HCT116 (cell line): Measurements from ENCODE around the gene TMEM40. TPM values are rescaled to one million over a fixed set of nuclear protein-coding genes. Genes with fewer than 3 reads are reported as not detected.

Experiments used
- ATAC-seq: fragments of 200-7000 bp; cut with Tn5 transposase; 2 replicates; pipeline ENCODE4 v1.9.1; 2020; ENCODE audit warnings: mild to moderate bottlenecking, moderate library complexity
- BruUV-seq: library from RNA; stranded (reverse); fragments of 400-500 nt; replicated peaks from 2 replicates; lab custom pipeline; 2021; lab: Mats Ljungman, UMichigan
- CTCF ChIA-PET: fragments of 300-600 bp; sonication (Branson Sonifier 250); formaldehyde crosslinking; loops from one replicate; lab custom pipeline; 2021; ENCODE audit warnings: antibody characterized with exemption; lab: Charles Lee
- POLR2A ChIA-PET: fragments of 300-600, 350-600 bp; sonication (Branson Sonifier 250); formaldehyde crosslinking; loops from one replicate; lab custom pipeline; 2021; ENCODE audit warnings: antibody characterized with exemption; lab: Charles Lee
- RAD21 ChIA-PET, 2 experiments: fragments of 300-600 bp; sonication (Branson Sonifier 250); formaldehyde crosslinking; loops; one replicate each; lab custom pipeline; 2023; ENCODE audit warnings: low total read pairs in 2 of 2; ENCODE audit not compliant: uncharacterized antibody in 2 of 2, unreplicated experiment in 2 of 2, low non-redundant PET in 1 of 2; lab: Charles Lee
- DNase-seq: peaks from one replicate; pipeline ENCODE4 v3.0.0-alpha.2; 2010; ENCODE audit warnings: low read depth, low spot score
- H2AFZ ChIP-seq: fragments of 200-600 bp; shearing (Covaris generic), sonication (generic); 2 replicates; pipeline ENCODE4 v1.6.1; 2017; ENCODE audit warnings: low read depth, mixed run types, mixed read lengths, antibody characterized with exemption, low read length; ENCODE audit not compliant: poor library complexity, severe bottlenecking
- H3K27ac ChIP-seq: 2 replicates; pipeline ENCODE4 v1.5.1; 2012; ENCODE audit warnings: low read depth, low read length
- H3K27me3 ChIP-seq: fragments of 200-600 bp; sonication (generic); 2 replicates; pipeline ENCODE4 v1.6.1; 2016; ENCODE audit warnings: mixed run types, low read length, mixed read lengths; ENCODE audit not compliant: insufficient read depth
- H3K36me3 ChIP-seq, 2 experiments: fragments of 200-500 bp in 1 of 2; fragments of 200-600 bp in 1 of 2; sonication (Bioruptor generic) in 1 of 2; sonication (generic) in 1 of 2; 2 replicates each; pipeline versions ENCODE4 v1.5.1 to v1.6.1; 2014 to 2016; ENCODE audit warnings: low read length in 2 of 2, inconsistent platforms in 1 of 2, mixed read lengths in 1 of 2, mixed run types in 1 of 2; ENCODE audit not compliant: insufficient read depth in 2 of 2, control insufficient read depth in 1 of 2
- H3K4me1 ChIP-seq, 2 experiments: fragments of 200-600 bp in 1 of 2; sonication (generic) in 1 of 2; 2 replicates each; pipeline versions ENCODE4 v1.5.1 to v1.6.1; 2012 to 2017; ENCODE audit warnings: low read length in 2 of 2, inconsistent platforms in 1 of 2, mild to moderate bottlenecking in 1 of 2, mixed read lengths in 1 of 2, mixed run types in 1 of 2, moderate library complexity in 1 of 2; ENCODE audit not compliant: insufficient read depth in 2 of 2, control insufficient read depth in 1 of 2
- H3K4me2 ChIP-seq: fragments of 200-600 bp; sonication (generic); 2 replicates; pipeline ENCODE4 v1.6.1; 2017; ENCODE audit warnings: mixed run types, low read length, mixed read lengths
- H3K4me3 ChIP-seq, 2 experiments: fragments of 200-600 bp in 1 of 2; sonication (generic) in 1 of 2; replicated peaks in 1 of 2; 2 replicates each; pipeline ENCODE4 v1.5.1; 2011 to 2016; ENCODE audit warnings: low read length in 2 of 2, control low read depth in 1 of 2, low read depth in 1 of 2, mild to moderate bottlenecking in 1 of 2, mixed read lengths in 1 of 2, mixed run types in 1 of 2
- H3K79me2 ChIP-seq: fragments of 200-600 bp; sonication (generic); 2 replicates; pipeline ENCODE4 v1.6.1; 2017; ENCODE audit warnings: mild to moderate bottlenecking, mixed run types, low read length, moderate library complexity, mixed read lengths; ENCODE audit not compliant: insufficient read depth
- H3K9ac ChIP-seq: fragments of 200-600 bp; sonication (generic); 2 replicates; pipeline ENCODE4 v1.6.1; 2016; ENCODE audit warnings: low read length, mixed read lengths
- H3K9me2 ChIP-seq: fragments of 200-600 bp; sonication (generic), shearing (Covaris generic); 2 replicates; pipeline ENCODE4 v1.6.1; 2017; ENCODE audit warnings: mixed run types, mild to moderate bottlenecking, moderate library complexity; ENCODE audit not compliant: insufficient read depth
- H3K9me3 ChIP-seq, 2 experiments: fragments of 200-500 bp in 1 of 2; fragments of 200-600 bp in 1 of 2; sonication (Bioruptor generic) in 1 of 2; sonication (generic) in 1 of 2; 2 replicates each; pipeline ENCODE4 v1.6.1; 2014 to 2017; ENCODE audit warnings: low read length in 2 of 2, mixed read lengths in 2 of 2, inconsistent platforms in 1 of 2, low read depth in 1 of 2, mild to moderate bottlenecking in 1 of 2, mixed run types in 1 of 2, moderate library complexity in 1 of 2; ENCODE audit not compliant: control insufficient read depth in 1 of 2, insufficient read depth in 1 of 2
- H4K20me1 ChIP-seq: fragments of 200-600 bp; sonication (generic), shearing (Covaris generic); 2 replicates; pipeline ENCODE4 v1.6.1; 2017; ENCODE audit warnings: mixed run types, mild to moderate bottlenecking, moderate library complexity; ENCODE audit not compliant: insufficient read depth
- CBX3 ChIP-seq: IDR thresholded peaks from 2 replicates; pipeline ENCODE4 v1.6.1; 2012; ENCODE audit warnings: low read depth
- EZH2 ChIP-seq: fragments of 200-600 bp; sonication (generic); IDR thresholded peaks from 2 replicates; pipeline ENCODE4 v1.6.1; 2017; ENCODE audit warnings: antibody characterized with exemption, mixed run types
- EZH2phosphoT487 ChIP-seq: fragments of 200-600 bp; IDR thresholded peaks from 2 replicates; pipeline ENCODE4 v1.6.1; 2018; ENCODE audit warnings: antibody characterized with exemption, borderline replicate concordance
- POLR2A ChIP-seq: IDR thresholded peaks from 2 replicates; pipeline ENCODE4 v1.7.0; 2011; ENCODE audit warnings: borderline replicate concordance; ENCODE audit not compliant: insufficient read depth, insufficient read length; ENCODE audit errors: extremely low read depth
- POLR2AphosphoS5 ChIP-seq: IDR thresholded peaks from 2 replicates; pipeline ENCODE4 v1.6.1; 2011; ENCODE audit warnings: mild to moderate bottlenecking, low read depth, low read length, moderate library complexity
- SP1 ChIP-seq: IDR thresholded peaks from 2 replicates; pipeline ENCODE4 v1.6.1; 2012; ENCODE audit warnings: low read depth
- SRF ChIP-seq: IDR thresholded peaks from 2 replicates; pipeline ENCODE4 v1.6.1; 2012; ENCODE audit warnings: low read depth
- TCF7L2 ChIP-seq: IDR thresholded peaks from 2 replicates; pipeline ENCODE4 v1.7.0; 2011; ENCODE audit warnings: borderline replicate concordance, inconsistent platforms; ENCODE audit not compliant: insufficient read depth, insufficient read length; ENCODE audit errors: extremely low read depth
- YY1 ChIP-seq: IDR thresholded peaks from 2 replicates; pipeline ENCODE4 v1.6.1; 2011; ENCODE audit warnings: low read length, low read depth, moderate library complexity, mild to moderate bottlenecking; ENCODE audit not compliant: insufficient replicate concordance; ENCODE audit errors: extremely low read depth
- ZNF274 ChIP-seq: fragments of 200-500 bp; sonication (Bioruptor generic); IDR thresholded peaks from 2 replicates; pipeline ENCODE4 v1.6.1; 2014; ENCODE audit warnings: mild to moderate bottlenecking, low read depth, low read length, inconsistent platforms
- intact Hi-C: fragments of 100-400 bp; cut with micrococcal nuclease; formaldehyde crosslinking; loops from 2 replicates; pipeline ENCODE4 v1.10.0; 2022
- total RNA-seq: library from RNA; stranded (reverse); gene quantifications from one replicate; pipeline ENCODE4 v1.2.1, GENCODE V29; 2021; ENCODE audit not compliant: unreplicated experiment
- TF ChIP-seq, protein P1 (sequence below): IDR thresholded peaks from 2 replicates; pipeline ENCODE4 v1.6.1; 2012
- TF ChIP-seq, protein P2 (sequence below): IDR thresholded peaks from 2 replicates; pipeline ENCODE4 v1.6.1; 2012
- TF ChIP-seq, protein P3 (sequence below), 3 experiments: fragments of 200-600 bp in 1 of 3; sonication (generic) in 1 of 3; IDR thresholded peaks in 2 of 3; conservative IDR thresholded peaks in 1 of 3; 2 replicates each; pipeline ENCODE4 v1.5.1; 2012 to 2017; ENCODE audit warnings: low read depth in 2 of 3, low read length in 2 of 3, antibody characterized with exemption in 1 of 3, borderline replicate concordance in 1 of 3, control low read depth in 1 of 3, mild to moderate bottlenecking in 1 of 3, mixed read lengths in 1 of 3, mixed run types in 1 of 3, moderate library complexity in 1 of 3; ENCODE audit not compliant: insufficient read depth in 1 of 3
- TF ChIP-seq, protein P4 (sequence below): IDR thresholded peaks from 2 replicates; pipeline ENCODE4 v1.6.1; 2012; ENCODE audit warnings: low read depth

Gene TMEM40
- total RNA-seq, 1 experiment from 2014 or later, result 12.3 TPM

DNA sequence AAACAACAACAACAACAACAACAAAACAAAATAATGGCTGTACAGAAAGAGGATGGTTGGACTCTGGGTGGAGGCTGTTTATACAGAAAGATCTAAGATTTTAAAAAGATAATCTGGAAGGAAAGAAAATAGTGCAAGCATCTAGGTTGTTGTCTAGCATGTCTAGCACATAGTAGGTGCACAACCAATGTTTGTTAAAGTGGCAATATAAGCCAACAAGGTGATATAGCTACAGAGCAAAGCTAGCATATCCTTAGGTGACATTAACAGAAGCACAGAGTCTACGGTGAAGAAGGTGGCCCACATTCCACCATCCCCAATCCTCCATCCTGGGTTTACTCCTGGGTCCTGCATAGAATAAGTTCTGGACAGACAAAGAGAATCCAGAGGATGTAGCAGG, 4.7 kb downstream of the TMEM40 start:
- ATAC-seq (no peak), DNase-seq (no peak)
- H3K27me3 ChIP-seq, result no peaks in the 10 kb centered on the region
- H3K4me1 ChIP-seq, result peaks cover 32 to 73% of the 10 kb centered on the region in 2 experiments
- H3K4me2 ChIP-seq, result no peak overlapping the region
- ChIA-PET POLR2A (no interaction called here), CTCF (no interaction called here), RAD21 (no interaction called here)
- no peak overlapping the region for H3K4me3 ChIP-seq
- TF ChIP-seq, protein P1, sequence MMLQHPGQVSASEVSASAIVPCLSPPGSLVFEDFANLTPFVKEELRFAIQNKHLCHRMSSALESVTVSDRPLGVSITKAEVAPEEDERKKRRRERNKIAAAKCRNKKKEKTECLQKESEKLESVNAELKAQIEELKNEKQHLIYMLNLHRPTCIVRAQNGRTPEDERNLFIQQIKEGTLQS, result no peak
- TF ChIP-seq, protein P2, sequence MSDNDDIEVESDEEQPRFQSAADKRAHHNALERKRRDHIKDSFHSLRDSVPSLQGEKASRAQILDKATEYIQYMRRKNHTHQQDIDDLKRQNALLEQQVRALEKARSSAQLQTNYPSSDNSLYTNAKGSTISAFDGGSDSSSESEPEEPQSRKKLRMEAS, result no peak
- no peak for TF ChIP-seq EZH2phosphoT487
- no peak for TF ChIP-seq SRF
- no peak for TF ChIP-seq POLR2A
- TF ChIP-seq EZH2, result no peak
- no peak for TF ChIP-seq YY1
- TF ChIP-seq, protein P3, sequence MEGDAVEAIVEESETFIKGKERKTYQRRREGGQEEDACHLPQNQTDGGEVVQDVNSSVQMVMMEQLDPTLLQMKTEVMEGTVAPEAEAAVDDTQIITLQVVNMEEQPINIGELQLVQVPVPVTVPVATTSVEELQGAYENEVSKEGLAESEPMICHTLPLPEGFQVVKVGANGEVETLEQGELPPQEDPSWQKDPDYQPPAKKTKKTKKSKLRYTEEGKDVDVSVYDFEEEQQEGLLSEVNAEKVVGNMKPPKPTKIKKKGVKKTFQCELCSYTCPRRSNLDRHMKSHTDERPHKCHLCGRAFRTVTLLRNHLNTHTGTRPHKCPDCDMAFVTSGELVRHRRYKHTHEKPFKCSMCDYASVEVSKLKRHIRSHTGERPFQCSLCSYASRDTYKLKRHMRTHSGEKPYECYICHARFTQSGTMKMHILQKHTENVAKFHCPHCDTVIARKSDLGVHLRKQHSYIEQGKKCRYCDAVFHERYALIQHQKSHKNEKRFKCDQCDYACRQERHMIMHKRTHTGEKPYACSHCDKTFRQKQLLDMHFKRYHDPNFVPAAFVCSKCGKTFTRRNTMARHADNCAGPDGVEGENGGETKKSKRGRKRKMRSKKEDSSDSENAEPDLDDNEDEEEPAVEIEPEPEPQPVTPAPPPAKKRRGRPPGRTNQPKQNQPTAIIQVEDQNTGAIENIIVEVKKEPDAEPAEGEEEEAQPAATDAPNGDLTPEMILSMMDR (IDR thresholded peaks at IDR 0.05 in 2 of 3, conservative IDR thresholded peaks at IDR 0.05 in 1 of 3; ENCODE audit: borderline replicate concordance in 1 of 3, insufficient read depth in 1 of 3, low read depth in 2 of 3, low read length in 2 of 3), result no peak
- no peak for TF ChIP-seq TCF7L2
- TF ChIP-seq CBX3, result no peak
- no peak for TF ChIP-seq ZNF274
- no peak for TF ChIP-seq POLR2AphosphoS5
- TF ChIP-seq SP1, result no peak
- TF ChIP-seq, protein P4, sequence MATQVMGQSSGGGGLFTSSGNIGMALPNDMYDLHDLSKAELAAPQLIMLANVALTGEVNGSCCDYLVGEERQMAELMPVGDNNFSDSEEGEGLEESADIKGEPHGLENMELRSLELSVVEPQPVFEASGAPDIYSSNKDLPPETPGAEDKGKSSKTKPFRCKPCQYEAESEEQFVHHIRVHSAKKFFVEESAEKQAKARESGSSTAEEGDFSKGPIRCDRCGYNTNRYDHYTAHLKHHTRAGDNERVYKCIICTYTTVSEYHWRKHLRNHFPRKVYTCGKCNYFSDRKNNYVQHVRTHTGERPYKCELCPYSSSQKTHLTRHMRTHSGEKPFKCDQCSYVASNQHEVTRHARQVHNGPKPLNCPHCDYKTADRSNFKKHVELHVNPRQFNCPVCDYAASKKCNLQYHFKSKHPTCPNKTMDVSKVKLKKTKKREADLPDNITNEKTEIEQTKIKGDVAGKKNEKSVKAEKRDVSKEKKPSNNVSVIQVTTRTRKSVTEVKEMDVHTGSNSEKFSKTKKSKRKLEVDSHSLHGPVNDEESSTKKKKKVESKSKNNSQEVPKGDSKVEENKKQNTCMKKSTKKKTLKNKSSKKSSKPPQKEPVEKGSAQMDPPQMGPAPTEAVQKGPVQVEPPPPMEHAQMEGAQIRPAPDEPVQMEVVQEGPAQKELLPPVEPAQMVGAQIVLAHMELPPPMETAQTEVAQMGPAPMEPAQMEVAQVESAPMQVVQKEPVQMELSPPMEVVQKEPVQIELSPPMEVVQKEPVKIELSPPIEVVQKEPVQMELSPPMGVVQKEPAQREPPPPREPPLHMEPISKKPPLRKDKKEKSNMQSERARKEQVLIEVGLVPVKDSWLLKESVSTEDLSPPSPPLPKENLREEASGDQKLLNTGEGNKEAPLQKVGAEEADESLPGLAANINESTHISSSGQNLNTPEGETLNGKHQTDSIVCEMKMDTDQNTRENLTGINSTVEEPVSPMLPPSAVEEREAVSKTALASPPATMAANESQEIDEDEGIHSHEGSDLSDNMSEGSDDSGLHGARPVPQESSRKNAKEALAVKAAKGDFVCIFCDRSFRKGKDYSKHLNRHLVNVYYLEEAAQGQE, result no peak
- H3K79me2 ChIP-seq, result no peaks in the 10 kb centered on the region
- intact Hi-C loops, result no loop called here
- no peaks in the 10 kb centered on the region for H4K20me1 ChIP-seq
- no peak overlapping the region for H2AFZ ChIP-seq
- no peaks in the 10 kb centered on the region for H3K9me2 ChIP-seq
- H3K27ac ChIP-seq, result no peak overlapping the region
- no peaks in the 10 kb centered on the region for H3K9me3 ChIP-seq
- no peaks in the 10 kb centered on the region for H3K36me3 ChIP-seq
- no peak overlapping the region for H3K9ac ChIP-seq
- no TSS peak for BruUV-seq
